ENCODE data around the gene ATP8B3. TPM values are rescaled to one million over a fixed set of nuclear protein-coding genes. Genes with fewer than 3 reads are reported as not detected.

The ATP8B3 gene
- total RNA-seq, 4 donors from 2014 or later, result 0.35 to 4.5 (median 0.94) TPM; not detected in 1

DNA sequence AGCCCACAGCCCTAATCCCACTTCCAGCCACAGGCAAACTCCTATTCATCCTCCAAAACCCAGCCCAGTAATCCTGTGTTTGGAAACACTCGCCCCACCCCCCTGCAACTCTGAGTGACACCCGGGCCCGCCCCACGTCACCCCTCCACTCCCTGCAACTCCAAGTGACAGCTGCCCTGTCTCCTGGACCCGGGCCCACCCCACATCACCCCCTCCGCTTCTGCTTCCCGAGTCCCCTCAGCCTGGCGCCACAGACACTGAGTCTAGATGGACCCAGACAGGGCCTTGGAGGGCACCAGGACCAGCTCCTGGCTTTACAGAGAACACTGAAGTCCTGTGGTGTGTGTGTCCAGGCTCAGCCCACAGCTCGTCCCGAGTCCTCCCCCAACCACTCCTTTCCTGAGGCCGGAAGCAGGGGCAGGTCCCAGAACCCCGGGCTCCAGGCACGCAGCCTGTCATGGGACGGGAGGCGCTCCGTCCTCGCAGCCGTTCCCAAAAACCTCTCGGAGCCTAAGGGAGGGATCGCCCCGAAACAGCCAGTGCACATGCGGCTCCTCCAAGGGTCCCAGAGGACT is 28.6 kb upstream of the ATP8B3 start:
- no peak overlapping the region for H3K4me3 ChIP-seq
- no peak for DNase-seq
- no peaks in the 10 kb centered on the region for H3K36me3 ChIP-seq
- TF ChIP-seq, protein P1, sequence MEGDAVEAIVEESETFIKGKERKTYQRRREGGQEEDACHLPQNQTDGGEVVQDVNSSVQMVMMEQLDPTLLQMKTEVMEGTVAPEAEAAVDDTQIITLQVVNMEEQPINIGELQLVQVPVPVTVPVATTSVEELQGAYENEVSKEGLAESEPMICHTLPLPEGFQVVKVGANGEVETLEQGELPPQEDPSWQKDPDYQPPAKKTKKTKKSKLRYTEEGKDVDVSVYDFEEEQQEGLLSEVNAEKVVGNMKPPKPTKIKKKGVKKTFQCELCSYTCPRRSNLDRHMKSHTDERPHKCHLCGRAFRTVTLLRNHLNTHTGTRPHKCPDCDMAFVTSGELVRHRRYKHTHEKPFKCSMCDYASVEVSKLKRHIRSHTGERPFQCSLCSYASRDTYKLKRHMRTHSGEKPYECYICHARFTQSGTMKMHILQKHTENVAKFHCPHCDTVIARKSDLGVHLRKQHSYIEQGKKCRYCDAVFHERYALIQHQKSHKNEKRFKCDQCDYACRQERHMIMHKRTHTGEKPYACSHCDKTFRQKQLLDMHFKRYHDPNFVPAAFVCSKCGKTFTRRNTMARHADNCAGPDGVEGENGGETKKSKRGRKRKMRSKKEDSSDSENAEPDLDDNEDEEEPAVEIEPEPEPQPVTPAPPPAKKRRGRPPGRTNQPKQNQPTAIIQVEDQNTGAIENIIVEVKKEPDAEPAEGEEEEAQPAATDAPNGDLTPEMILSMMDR (IDR thresholded peaks at IDR 0.05), result no peak
- TF ChIP-seq POLR2A (IDR thresholded peaks at IDR 0.05), result no peak
- no peaks in the 10 kb centered on the region for H3K27me3 ChIP-seq
- H3K9me3 ChIP-seq, result no peaks in the 10 kb centered on the region
- H3K27ac ChIP-seq, result peak overlapping the region in 2 of 4 donors; percentile 52 to 57
- peaks cover 4 to 82% (median 20%) of the 10 kb centered on the region in 4 donors for H3K4me1 ChIP-seq

DNA sequence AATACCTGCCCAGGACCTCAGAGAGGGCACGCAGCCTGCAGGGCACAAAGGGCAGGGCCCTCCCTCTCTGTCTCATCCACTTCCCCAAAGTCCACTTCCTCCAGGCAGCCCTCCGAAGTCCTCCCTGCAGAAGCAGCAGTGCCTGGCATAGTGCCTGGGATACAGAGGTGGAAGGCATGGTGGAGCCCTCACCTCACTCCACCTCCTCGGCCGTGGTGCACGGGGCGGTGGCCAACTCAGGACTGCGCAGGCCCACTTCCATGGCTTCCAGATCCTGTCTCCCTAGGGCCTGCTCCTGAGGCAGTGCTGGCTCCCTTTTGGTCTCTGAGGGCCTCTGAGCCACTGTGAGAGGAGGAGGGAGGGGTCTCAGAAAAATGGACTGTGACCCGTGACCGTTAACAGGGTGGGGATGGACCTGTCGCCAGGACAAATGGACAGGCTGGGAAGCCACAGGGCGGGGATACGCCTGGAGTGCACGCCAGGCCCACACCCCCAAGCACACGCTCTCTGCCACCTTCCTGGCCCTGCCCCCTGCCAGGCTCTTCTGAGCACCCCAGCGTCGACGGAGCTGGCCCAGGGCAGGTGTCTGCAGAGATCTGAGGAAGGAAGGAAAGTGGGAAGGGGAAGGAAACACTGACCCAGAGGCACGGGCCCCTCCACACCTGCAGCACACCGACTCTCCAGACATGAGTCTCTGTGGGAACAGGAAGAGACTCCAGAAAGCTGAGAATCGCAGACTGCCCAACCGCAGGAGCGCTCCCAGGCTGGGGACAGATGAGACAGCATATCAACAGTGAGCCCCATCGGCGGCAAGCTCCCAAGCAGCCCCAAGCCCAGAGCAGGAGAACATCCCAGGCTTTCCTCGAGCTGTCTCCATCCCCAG is 27.8 kb upstream of the ATP8B3 start:
- peaks cover 4 to 75% (median 18%) of the 10 kb centered on the region in 4 donors for H3K4me1 ChIP-seq
- no peak overlapping the region for H3K4me3 ChIP-seq
- H3K27ac ChIP-seq, result peak overlapping the region in 2 of 4 donors; percentile 52 to 57

DNA sequence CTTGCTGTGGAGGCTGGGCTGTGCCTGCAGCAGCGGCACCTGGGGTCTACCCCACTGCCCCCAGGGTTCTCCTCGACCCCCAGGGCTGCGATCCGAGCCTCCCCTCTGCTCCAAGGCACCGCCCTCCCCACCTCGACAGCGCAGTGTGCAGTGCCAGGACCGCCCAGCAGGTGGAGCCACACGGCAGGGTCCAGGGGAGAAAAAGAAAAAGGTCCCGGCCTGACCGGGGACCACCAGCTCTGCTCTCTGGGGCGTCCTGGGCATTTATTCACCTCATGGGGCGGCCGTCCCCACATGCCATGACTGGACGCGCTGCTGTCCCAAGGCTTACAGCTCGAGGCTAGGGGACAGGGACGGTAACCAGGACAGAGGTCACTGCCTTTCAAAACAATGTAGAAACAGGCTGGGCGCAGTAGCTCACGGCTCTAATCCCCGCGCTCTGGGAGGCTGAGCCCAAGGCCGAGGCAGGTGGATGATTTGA is 25.6 kb upstream of the ATP8B3 start:
- no peaks in the 10 kb centered on the region for H3K36me3 ChIP-seq
- no peaks in the 10 kb centered on the region for H3K9me3 ChIP-seq
- peaks cover 4 to 52% (median 9%) of the 10 kb centered on the region in 4 donors for H3K4me1 ChIP-seq
- H3K27ac ChIP-seq, result peak overlapping the region in 3 of 4 donors; percentile 41 to 81 (median 79)
- no peak for TF ChIP-seq POLR2A (IDR thresholded peaks at IDR 0.05)
- TF ChIP-seq, protein P1 (IDR thresholded peaks at IDR 0.05), result peak; percentile 45 to 92 (median 86)
- H3K4me3 ChIP-seq, result peak overlapping the region in 1 of 4 donors; percentile 38
- DNase-seq, result peak in 2 of 3 donors; percentile 63 to 81
- H3K27me3 ChIP-seq, result no peaks in the 10 kb centered on the region

More for the DNA sequence above, 27.8 kb upstream of the ATP8B3 start:
- peak in 2 of 3 donors; percentile 65 to 78 for DNase-seq
- H3K27me3 ChIP-seq, result no peaks in the 10 kb centered on the region
- H3K9me3 ChIP-seq, result no peaks in the 10 kb centered on the region
- TF ChIP-seq, protein P1 (IDR thresholded peaks at IDR 0.05), result no peak
- TF ChIP-seq POLR2A (IDR thresholded peaks at IDR 0.05), result peak in 1 of 2 donors; percentile 16
- H3K36me3 ChIP-seq, result no peaks in the 10 kb centered on the region

DNA sequence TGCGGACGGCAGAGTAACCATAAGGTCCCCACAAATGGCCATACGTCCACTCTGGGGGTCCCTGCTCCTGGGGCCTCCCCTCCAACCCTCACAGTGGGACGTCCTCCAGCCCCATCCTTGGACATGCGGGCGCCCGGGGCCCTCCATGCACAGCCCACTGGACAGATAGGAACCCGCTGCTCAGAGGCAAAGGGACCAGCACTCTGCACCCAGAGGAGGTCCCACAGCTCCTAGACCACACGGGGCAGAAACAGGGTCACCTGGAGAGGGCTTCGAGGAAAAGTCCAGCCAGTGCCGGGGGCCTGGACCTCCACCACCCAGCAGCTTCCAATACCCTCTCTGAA is 25.1 kb upstream of the ATP8B3 start:
- peaks cover 4 to 48% (median 6%) of the 10 kb centered on the region in 4 donors for H3K4me1 ChIP-seq

DNA sequence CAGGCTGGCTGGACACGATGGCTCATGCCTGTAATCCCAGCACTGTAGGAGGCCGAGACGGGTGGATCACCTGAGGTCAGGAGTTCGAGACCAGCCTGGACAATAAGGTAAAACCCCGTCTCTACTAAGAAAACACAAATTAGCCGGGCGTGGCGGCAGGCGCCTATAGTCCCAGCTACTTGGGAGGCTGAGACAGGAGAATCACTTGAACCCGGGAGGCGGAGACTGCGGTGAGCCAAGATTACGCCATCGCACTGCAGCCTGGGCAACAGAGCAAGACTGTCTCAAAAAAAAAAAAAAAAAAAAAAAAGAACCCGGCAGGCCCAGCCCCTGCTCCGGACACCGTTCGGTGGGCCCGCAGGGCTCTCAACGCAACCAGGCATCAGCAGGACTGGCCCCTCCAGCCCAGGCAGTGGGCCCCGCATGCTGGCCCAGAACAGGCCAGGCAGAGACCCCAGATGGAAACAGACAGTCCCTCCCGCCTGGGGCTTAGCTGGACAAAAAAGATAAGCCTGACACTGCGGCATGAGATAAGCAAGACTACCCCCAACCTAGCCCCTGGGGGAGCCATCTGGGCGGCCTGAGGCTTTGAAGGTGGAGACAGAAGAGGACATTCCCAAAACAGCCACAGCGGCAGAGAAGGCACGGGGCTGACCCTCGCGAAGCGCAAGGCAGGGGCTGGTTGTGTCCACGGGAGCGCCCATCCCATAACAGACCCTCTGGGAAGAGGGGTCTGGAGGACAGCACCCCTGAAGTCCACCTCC is 24.6 kb upstream of the ATP8B3 start:
- Histone ChIP-seq H3K27me3 (no peaks in the 10 kb centered on the region), H3K9me3 (no peaks in the 10 kb centered on the region), H3K27ac (no peak overlapping the region), H3K4me1 (peaks cover 4 to 46% (median 6%) of the 10 kb centered on the region in 4 donors), H3K36me3 (no peaks in the 10 kb centered on the region), H3K4me3 (no peak overlapping the region)
- TF ChIP-seq, protein P1 (IDR thresholded peaks at IDR 0.05), result no peak
- no peak for TF ChIP-seq POLR2A (IDR thresholded peaks at IDR 0.05)
- DNase-seq, result no peak

More for the DNA sequence above, 25.1 kb upstream of the ATP8B3 start:
- Histone ChIP-seq H3K27ac (peak overlapping the region in 1 of 4 donors; percentile 81), H3K4me3 (no peak overlapping the region), H3K9me3 (no peaks in the 10 kb centered on the region), H3K36me3 (no peaks in the 10 kb centered on the region), H3K27me3 (no peaks in the 10 kb centered on the region)
- no peak for DNase-seq
- TF ChIP-seq, protein P1 (IDR thresholded peaks at IDR 0.05), result no peak
- TF ChIP-seq POLR2A (IDR thresholded peaks at IDR 0.05), result no peak

Measured in Peyer's patch (tissue), 4 donors.